HepG2 (cell line): ENCODE results near the gene POLN. TPM values are rescaled to one million over a fixed set of nuclear protein-coding genes. Genes with fewer than 3 reads are reported as not detected.

Experiments used
- ATAC-seq: fragments of 200-7000 bp; cut with Tn5 transposase; 3 replicates; pipeline ENCODE4 v1.9.1; 2020; ENCODE audit warnings: mild to moderate bottlenecking, moderate library complexity
- BruUV-seq: library from RNA; stranded (reverse); fragments of 400-500 nt; replicated peaks from 2 replicates; lab custom pipeline; 2021; lab: Mats Ljungman, UMichigan
- CTCF ChIA-PET: fragments of 300-600 bp; formaldehyde crosslinking; extraction: SDS; loops from one replicate; lab custom pipeline; 2021; ENCODE audit warnings: low total read pairs, inconsistent platforms, low intra/inter-chr PET ratio; lab: Yijun Ruan, JAX
- POLR2A ChIA-PET: fragments of 350-600 bp; sonication (Branson Sonifier 250); formaldehyde crosslinking; loops from one replicate; lab custom pipeline; 2020; ENCODE audit warnings: antibody characterized with exemption, inconsistent platforms; lab: Yijun Ruan, JAX
- DNase-seq: peaks from one replicate; pipeline ENCODE4 v3.0.0-alpha.2; 2015; ENCODE audit warnings: low spot score
- FAIRE-seq: peaks from 3 replicates; lab custom pipeline; 2011; peaks lifted over from hg19 to GRCh38; lab: Jason Lieb, UNC
- H2AFZ ChIP-seq: one replicate; pipeline ENCODE4 v1.6.1; 2011; ENCODE audit warnings: low read length, inconsistent platforms
- H3K27ac ChIP-seq: fragments of 300-600 bp; 3 replicates; pipeline ENCODE4 v1.8.0; 2011; ENCODE audit warnings: mixed run types, mild to moderate bottlenecking, mixed read lengths, low read length, inconsistent platforms; ENCODE audit not compliant: insufficient read depth; ENCODE audit errors: extremely low read length
- H3K27me3 ChIP-seq, 2 experiments: fragments of 200-600 bp in 1 of 2; 2 replicates in 1 of 2; 3 replicates in 1 of 2; pipeline versions ENCODE4 v1.6.0 to v1.8.0; 2011; ENCODE audit warnings: low read length in 2 of 2, mild to moderate bottlenecking in 2 of 2, moderate library complexity in 2 of 2, inconsistent platforms in 1 of 2; ENCODE audit not compliant: insufficient read depth in 2 of 2, control insufficient read depth in 1 of 2
- H3K36me3 ChIP-seq, 2 experiments: fragments of 200-600 bp in 1 of 2; replicated peaks in 1 of 2; 2 replicates in 1 of 2; 3 replicates in 1 of 2; pipeline versions ENCODE4 v1.5.1 to v1.8.0; 2011; ENCODE audit warnings: low read length in 2 of 2, inconsistent platforms in 1 of 2; ENCODE audit not compliant: insufficient read depth in 2 of 2, control insufficient read depth in 1 of 2
- H3K4me1 ChIP-seq: 2 replicates; pipeline ENCODE4 v1.5.1; 2012; ENCODE audit warnings: low read length, inconsistent platforms; ENCODE audit not compliant: insufficient read depth
- H3K4me2 ChIP-seq: 2 replicates; pipeline ENCODE4 v1.6.0; 2011; ENCODE audit warnings: low read depth, low read length, inconsistent platforms
- H3K4me3 ChIP-seq, 3 experiments: fragments of 200-600 bp in 1 of 3; sonication (generic), shearing (Covaris generic) in 1 of 3; replicated peaks in 1 of 3; 2 replicates each; pipeline ENCODE4 v1.5.1; 2011 to 2016; ENCODE audit warnings: low read length in 3 of 3, inconsistent platforms in 2 of 3, low read depth in 2 of 3, mild to moderate bottlenecking in 2 of 3, control low read depth in 1 of 3, mixed read lengths in 1 of 3; ENCODE audit not compliant: insufficient read depth in 1 of 3
- H3K79me2 ChIP-seq: one replicate; pipeline ENCODE4 v1.6.1; 2011; ENCODE audit warnings: low read length, inconsistent platforms; ENCODE audit not compliant: insufficient read depth
- H3K9ac ChIP-seq: 2 replicates; pipeline ENCODE4 v1.6.0; 2011; ENCODE audit warnings: mild to moderate bottlenecking, low read depth, low read length, inconsistent platforms; ENCODE audit not compliant: insufficient read depth
- H3K9me3 ChIP-seq: 2 replicates; pipeline ENCODE4 v1.5.1; 2012; ENCODE audit warnings: mild to moderate bottlenecking, low read length
- H4K20me1 ChIP-seq: 2 replicates; pipeline ENCODE4 v1.6.0; 2011; ENCODE audit warnings: inconsistent platforms, mild to moderate bottlenecking, low read length, moderate library complexity; ENCODE audit not compliant: insufficient read depth
- CREB1 ChIP-seq, 2 experiments: fragments of 450-650 bp in 1 of 2; IDR thresholded peaks; 2 replicates each; pipeline ENCODE4 v1.6.1; 2016 to 2017; ENCODE audit warnings: control low read depth in 1 of 2, mild to moderate bottlenecking in 1 of 2, missing compliant biosample characterization in 1 of 2, missing genetic modification characterization in 1 of 2
- FOXA3 ChIP-seq: IDR thresholded peaks from 2 replicates; pipeline ENCODE4 v1.6.1; 2016; ENCODE audit warnings: missing genetic modification reagents, missing compliant biosample characterization
- HNRNPLL ChIP-seq: fragments of 200-400 bp; formaldehyde crosslinking; IDR thresholded peaks from 2 replicates; pipeline ENCODE4 v1.6.1; 2017; ENCODE audit warnings: mild to moderate bottlenecking, low read depth, low read length; ENCODE audit not compliant: poor library complexity, severe bottlenecking
- ZBTB7A ChIP-seq: sonication (generic); formaldehyde crosslinking; IDR thresholded peaks from 2 replicates; pipeline ENCODE4 v1.8.0; 2022; ENCODE audit warnings: mild to moderate bottlenecking, missing genetic modification reagents
- ZNF629 ChIP-seq: sonication (generic); formaldehyde crosslinking; conservative IDR thresholded peaks from 2 replicates; pipeline ENCODE4 v1.5.0; 2020; ENCODE audit warnings: missing genetic modification reagents
- ZNF652 ChIP-seq: IDR thresholded peaks from 2 replicates; pipeline ENCODE4 v1.6.1; 2016; ENCODE audit warnings: low read depth, borderline replicate concordance
- WGBS: methylation state at CpG from one replicate; pipeline ENCODE4 v1.1.6; 2017; ENCODE audit warnings: low lambda C conversion rate; 5-methylcytosine and 5-hydroxymethylcytosine counted together
- in situ Hi-C: cut with HindIII; loops from 2 replicates; pipeline ENCODE4 v1.10.0; 2017; ENCODE audit warnings: low pct_unique_long_range_greater_than_20kb; ENCODE audit not compliant: extremely low pct_ligation_motif_present
- intact Hi-C: fragments of 100-400 bp; cut with micrococcal nuclease; formaldehyde crosslinking; loops from one replicate; pipeline ENCODE4 v1.10.0; 2022; ENCODE audit not compliant: unreplicated experiment
- polyA plus RNA-seq, 8 experiments: library from polyadenylated mRNA; depleted of rRNA in 3 of 8; stranded (reverse) in 7 of 8; unstranded in 1 of 8; fragments of >200 nt; fragmentation: Illumina TruSeq in 4 of 8; extraction: Trizol in 4 of 8; gene quantifications; 2 replicates each; pipeline versions ENCODE4 v1.2.1 to v1.2.3, GENCODE V29; 2011 to 2016; ENCODE audit warnings: low read depth in 4 of 8, missing spikeins in 1 of 8, mixed read lengths in 1 of 8; ENCODE audit not compliant: insufficient read depth in 1 of 8
- total RNA-seq, 5 experiments: library from RNA; depleted of rRNA; stranded (reverse); fragments of >200 nt; fragmentation: Illumina TruSeq; extraction: Trizol; gene quantifications; 2 replicates each; pipeline ENCODE4 v1.2.3, GENCODE V29; 2016; ENCODE audit warnings: low read depth in 1 of 5
- TF ChIP-seq, protein P1 (sequence below): sonication (generic); formaldehyde crosslinking; IDR thresholded peaks from 2 replicates; pipeline ENCODE4 v1.4.0; 2020; ENCODE audit warnings: missing genetic modification reagents

The POLN gene
- total and polyA plus RNA-seq, 2 of the 13 experiments (the other 11 are each of a cell fraction or from before 2014, with no cell fraction given): 0.93 to 1.5 TPM

DNA sequence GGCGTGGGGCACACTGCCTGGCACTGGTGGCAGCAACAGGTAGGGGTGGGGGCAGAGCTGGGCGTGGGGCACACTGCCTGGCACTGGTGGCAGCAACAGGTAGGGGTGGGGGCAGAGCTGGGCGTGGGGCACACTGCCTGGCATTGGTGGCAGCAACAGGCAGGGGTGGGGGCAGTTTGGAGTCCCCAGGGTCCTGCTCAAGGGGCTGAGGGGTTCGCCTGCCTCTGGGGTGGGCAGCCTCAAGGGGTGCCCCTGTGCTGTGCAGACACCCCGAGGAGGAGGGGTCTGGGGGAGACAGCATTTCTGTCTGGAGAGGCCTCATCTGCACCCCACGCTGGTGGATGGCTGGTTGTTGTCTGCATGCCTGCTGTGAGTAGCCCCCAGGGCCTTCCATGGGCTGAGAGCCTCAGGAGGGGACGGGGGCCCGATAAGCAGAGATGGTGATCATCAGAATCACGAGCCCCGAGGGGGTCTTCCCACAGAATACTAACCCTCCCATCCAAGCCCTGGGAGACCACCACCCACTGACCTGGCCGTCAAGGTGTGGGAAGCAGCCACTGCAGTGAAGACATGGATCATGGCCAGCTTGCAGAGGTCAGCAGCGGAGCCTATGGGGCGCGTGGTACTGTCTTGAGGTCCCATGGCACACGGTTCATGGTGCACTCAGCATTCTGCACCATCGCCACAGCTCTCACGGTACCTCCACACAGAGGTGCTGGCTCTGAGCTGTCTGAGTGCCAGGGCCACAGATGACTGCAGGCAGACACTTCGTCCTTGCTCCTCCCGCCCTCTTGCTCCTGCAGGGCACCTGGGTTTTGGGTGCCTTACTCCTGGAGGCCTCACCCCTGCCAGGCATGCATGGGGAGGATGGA, 161.3 kb downstream of the POLN start:
- WGBS: 49% methylated on average over 10 of the region's 19 CpGs
- intact Hi-C loops: no loop called here
- H3K36me3 ChIP-seq: no peaks in the 10 kb centered on the region
- TF ChIP-seq ZNF629 (CRISPR knock-in tag) (no peak), FOXA3 (CRISPR knock-in tag) (no peak), ZBTB7A (CRISPR knock-in tag) (no peak), HNRNPLL (no peak), ZNF652 (CRISPR knock-in tag) (no peak), CREB1 (IDR thresholded peaks at IDR 0.05) (no peak), CREB1 (CRISPR knock-in tag; IDR thresholded peaks at IDR 0.05) (no peak)
- TF ChIP-seq, protein P1, sequence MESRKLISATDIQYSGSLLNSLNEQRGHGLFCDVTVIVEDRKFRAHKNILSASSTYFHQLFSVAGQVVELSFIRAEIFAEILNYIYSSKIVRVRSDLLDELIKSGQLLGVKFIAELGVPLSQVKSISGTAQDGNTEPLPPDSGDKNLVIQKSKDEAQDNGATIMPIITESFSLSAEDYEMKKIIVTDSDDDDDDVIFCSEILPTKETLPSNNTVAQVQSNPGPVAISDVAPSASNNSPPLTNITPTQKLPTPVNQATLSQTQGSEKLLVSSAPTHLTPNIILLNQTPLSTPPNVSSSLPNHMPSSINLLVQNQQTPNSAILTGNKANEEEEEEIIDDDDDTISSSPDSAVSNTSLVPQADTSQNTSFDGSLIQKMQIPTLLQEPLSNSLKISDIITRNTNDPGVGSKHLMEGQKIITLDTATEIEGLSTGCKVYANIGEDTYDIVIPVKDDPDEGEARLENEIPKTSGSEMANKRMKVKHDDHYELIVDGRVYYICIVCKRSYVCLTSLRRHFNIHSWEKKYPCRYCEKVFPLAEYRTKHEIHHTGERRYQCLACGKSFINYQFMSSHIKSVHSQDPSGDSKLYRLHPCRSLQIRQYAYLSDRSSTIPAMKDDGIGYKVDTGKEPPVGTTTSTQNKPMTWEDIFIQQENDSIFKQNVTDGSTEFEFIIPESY: no peak
- TF ChIP-seq, all 625 proteins: peak for 0
- no peak overlapping the region for H3K4me2 ChIP-seq
- H3K9ac ChIP-seq: no peak overlapping the region
- no peak overlapping the region for H3K27ac ChIP-seq
- H3K9me3 ChIP-seq: no peaks in the 10 kb centered on the region
- ChIA-PET POLR2A (no interaction called here), CTCF (no interaction called here)
- no peak overlapping the region for H3K4me3 ChIP-seq
- peaks cover 5 to 28% of the 10 kb centered on the region in 2 experiments for H3K27me3 ChIP-seq
- DNase-seq (no peak), ATAC-seq (no peak), FAIRE-seq (no peak)
- H3K4me1 ChIP-seq: peaks cover 38% of the 10 kb centered on the region
- no TSS peak for BruUV-seq
- H2AFZ ChIP-seq: no peak overlapping the region
- in situ Hi-C loops: no loop called here
- no peaks in the 10 kb centered on the region for H3K79me2 ChIP-seq
- H4K20me1 ChIP-seq: no peaks in the 10 kb centered on the region
